NCI-H526 (cell line): ENCODE results near the gene ZDHHC4.
"Not testable (repeated sequence)": the region's sequence is repeated elsewhere in the genome, so short reads cannot be mapped to it uniquely, and the experiment has no call there.

Experiments used
- DNase-seq, 2 experiments: peaks; one replicate each; lab custom pipeline; 2025; lab: John Stamatoyannopoulos, UW

ZDHHC4 gene

GRCh38 chr7:6607651-6608051, 30.4 kb downstream of the ZDHHC4 start:
- DNase-seq, result no peak

- DNase-seq, result no peak
These were observed 30.8 kb downstream of the ZDHHC4 start for GRCh38 chr7:6608081-6608480.

- DNase-seq, result no peak
These were observed 31.5 kb downstream of the ZDHHC4 start for GRCh38 chr7:6608794-6609193.

DNA sequence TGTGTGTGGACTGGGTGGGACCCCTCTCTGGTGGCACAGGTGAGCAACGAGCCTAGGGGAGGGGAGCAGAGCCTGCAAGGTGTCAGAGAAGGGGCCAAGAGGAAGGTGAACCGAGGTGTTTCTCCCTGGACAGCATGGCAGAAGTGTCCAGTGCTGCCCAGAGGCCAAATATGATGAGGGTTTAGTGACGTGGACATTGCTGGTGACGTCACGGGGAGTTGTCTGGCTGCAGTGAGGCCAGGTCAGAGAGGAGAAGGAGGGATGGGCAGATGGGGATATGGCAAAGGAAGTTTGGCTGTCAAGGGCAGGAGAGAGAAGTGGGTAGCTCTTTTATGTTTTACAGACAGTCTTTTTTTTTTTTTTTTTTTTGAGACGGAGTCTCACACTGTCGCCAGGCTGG, 35.6 kb downstream of the ZDHHC4 start:
- no peak for DNase-seq

- peak in 1 of 2 experiments; percentile 11 for DNase-seq
These were observed 36.5 kb downstream of the ZDHHC4 start for GRCh38 chr7:6613706-6614105.

DNA sequence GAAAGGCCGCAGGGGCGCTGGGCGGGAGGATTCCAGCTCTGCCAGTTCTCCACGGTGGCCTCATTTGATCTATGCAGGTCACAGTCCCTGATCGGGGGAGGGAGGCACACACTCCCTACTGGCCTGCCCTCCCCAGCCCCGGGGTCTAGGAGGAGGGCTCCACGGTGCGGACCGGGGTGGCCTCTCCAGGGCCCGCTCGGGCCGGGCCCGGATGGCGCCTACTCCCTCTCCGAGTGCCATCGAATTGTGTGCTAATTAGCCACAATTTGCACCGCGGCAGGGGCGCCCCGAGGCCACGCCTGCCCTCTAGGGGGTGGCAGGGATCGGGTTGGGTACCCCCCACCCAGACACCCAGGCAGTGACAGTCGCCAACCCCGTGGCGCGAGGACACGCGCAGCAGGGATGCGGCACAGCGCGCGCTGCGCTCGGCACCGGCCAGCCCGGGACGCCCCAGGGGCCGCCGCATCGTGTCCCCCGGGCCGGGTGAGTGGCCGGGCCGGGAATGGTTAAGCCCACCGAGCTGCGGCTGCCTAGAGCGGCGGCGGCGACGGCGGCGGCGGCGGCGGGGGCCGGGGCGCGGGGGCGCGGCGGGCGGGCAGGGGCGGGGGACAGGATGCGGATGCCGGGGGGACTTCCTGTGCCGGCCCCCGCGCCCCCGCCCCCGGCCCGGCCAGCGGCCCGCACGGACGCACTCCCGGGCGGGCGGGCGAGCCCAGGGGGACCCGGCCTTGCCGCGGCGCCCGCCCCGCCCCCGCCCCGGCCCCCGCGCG, 37.9 kb downstream of the ZDHHC4 start, which contains the start of gene ZNF853:
ZNF853 (plus strand) TSS at position 658 of the 770 bp plus-strand sequence. CDS start 565 bp downstream, outside the sequence.
- DNase-seq, result peak in 1 of 2 experiments; percentile 57

- DNase-seq, result peak in 1 of 2 experiments; percentile 24
These were observed 38.7 kb downstream of the ZDHHC4 start for GRCh38 chr7:6615723-6616555.

GRCh38 chr7:6616854-6617643, 39.8 kb downstream of the ZDHHC4 start:
- no peak for DNase-seq

- DNase-seq, result no peak
These were observed 41.4 kb downstream of the ZDHHC4 start for GRCh38 chr7:6618621-6619020.

- DNase-seq, result no peak
These were observed 42.7 kb downstream of the ZDHHC4 start for GRCh38 chr7:6619961-6620360.

DNA sequence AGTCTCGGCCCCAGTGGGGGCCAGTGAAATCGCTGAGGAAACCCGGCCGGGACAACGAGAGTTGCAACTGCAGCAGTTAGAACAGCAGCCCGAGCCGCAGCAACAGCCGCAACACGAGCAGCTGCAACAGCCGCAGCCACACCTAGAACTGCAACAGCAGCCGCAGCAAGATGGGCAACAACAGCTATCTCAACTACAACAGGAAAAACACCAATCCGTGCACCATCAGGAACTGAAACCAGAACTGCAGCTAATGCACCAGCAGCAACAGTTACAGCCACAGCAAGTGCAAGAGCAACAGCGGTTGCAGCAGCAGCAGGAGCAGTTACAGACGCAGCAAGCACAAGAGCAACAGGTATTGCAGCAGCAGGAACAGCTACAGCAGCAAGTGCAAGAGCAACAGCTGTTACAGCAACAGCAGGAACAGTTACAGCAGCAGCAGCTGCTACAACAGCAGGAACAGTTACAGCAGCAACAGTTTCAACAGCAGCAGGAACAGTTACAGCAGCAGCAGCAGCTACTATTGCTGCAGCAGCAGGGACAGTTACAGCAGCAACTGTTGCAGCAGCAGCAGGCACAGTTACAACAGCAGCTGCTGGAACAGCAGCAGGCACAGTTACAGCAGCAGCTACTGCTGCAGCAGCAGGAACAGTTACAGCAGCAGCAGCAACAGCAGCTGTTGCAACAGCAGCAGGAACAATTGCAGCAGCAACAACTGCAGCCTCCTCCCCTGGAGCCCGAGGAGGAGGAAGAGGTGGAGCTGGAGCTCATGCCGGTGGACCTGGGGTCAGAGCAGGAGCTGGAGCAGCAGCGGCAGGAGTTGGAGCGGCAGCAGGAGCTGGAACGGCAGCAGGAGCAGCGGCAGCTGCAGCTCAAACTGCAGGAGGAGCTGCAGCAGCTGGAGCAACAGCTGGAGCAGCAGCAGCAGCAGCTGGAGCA, 44.2 kb downstream of the ZDHHC4 start:
- no peak for DNase-seq

- no peak for DNase-seq
These were observed 45.0 kb downstream of the ZDHHC4 start for GRCh38 chr7:6622134-6622710.

- DNase-seq, result no peak
These were observed 46.5 kb downstream of the ZDHHC4 start for GRCh38 chr7:6623589-6624245.

DNA sequence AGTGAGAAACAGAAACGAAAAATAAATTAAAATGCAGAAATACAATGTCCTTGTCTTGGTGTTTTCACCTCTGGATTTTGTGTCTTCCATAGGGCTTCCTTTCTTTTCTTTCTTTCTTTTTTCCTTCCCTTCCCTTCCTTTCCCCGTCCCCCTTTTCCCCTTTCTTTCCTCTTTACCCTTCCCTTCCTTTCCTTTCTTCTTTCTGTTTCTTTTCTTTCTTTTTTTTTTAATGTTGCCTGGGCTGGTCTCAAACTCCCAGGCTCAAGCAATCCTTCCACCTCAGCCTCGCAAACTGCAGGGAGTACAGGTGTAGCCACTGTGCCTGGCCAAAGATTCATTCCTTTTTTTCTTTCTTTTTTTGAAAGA, 47.0 kb downstream of the ZDHHC4 start:
- DNase-seq, result no peak

GRCh38 chr7:6628045-6628444, 50.8 kb downstream of the ZDHHC4 start:
- no peak for DNase-seq

GRCh38 chr7:6630007-6630849, 53.0 kb downstream of the ZDHHC4 start:
- DNase-seq, result no peak

DNA sequence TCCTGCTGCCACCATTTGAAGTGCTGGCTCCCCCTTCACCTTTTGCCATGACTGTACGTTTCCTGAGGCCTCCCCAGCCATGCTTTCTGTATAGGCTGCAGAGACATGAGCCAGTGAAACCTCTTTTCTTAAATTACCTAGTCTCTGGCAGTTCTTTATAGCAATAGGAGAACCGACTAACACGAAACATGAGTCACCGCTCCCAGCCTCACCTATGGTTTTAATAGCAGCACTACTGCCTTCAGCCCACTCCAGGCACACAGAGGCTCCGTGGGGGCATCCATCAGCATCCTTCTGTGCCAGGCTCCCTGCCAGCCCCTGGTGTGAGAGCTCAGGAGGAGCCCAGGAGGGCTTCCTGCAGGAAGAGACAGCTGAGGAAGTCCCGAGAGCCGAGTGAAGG, 54.4 kb downstream of the ZDHHC4 start:
- no peak for DNase-seq

GRCh38 chr7:6634021-6634420, 56.8 kb downstream of the ZDHHC4 start:
- DNase-seq, result no peak

DNA sequence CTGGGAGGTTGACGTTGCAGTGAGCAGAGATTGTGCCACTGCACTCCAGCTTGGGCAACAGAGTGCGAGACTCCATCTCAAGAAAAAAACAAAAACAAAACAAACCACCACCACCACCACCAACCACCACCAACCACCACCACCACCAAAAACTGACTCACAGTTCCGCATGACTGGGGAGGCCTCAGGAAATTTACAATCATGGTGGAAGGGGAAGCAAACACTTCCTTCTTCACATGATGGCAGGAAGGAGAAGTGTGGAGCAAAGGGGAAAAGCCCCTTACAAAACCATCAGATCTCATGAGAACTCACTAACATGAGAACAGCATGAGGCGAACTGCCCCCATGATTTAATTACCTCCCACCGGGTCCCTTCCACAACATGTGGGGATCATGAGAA, 57.7 kb downstream of the ZDHHC4 start:
- DNase-seq, result not testable (repeated sequence)
